Ishikawa (cell line): Measurements from ENCODE around the gene NRROS.
A peak's percentile ranks its signal among the peaks of the same experiment; 100 is the strongest.

Experiments
- CEBPB ChIP-seq: IDR thresholded peaks from 2 replicates; pipeline ENCODE4 v1.6.1; 2012
- CREB1 ChIP-seq: IDR thresholded peaks from 2 replicates; pipeline ENCODE4 v1.6.1; 2012; ENCODE audit warnings: low read depth
- EGR1 ChIP-seq: IDR thresholded peaks from 2 replicates; pipeline ENCODE4 v1.6.1; 2012
- EP300 ChIP-seq: IDR thresholded peaks from 2 replicates; pipeline ENCODE4 v1.6.1; 2012; ENCODE audit warnings: borderline replicate concordance
- FOXM1 ChIP-seq: IDR thresholded peaks from 2 replicates; pipeline ENCODE4 v1.6.1; 2012; ENCODE audit warnings: low read depth, borderline replicate concordance
- MAX ChIP-seq: IDR thresholded peaks from 2 replicates; pipeline ENCODE4 v1.6.1; 2012
- NFIC ChIP-seq: IDR thresholded peaks from 2 replicates; pipeline ENCODE4 v1.6.1; 2012
- RAD21 ChIP-seq: IDR thresholded peaks from 2 replicates; pipeline ENCODE4 v1.6.1; 2012; ENCODE audit warnings: low read depth
- REST ChIP-seq: IDR thresholded peaks from 2 replicates; pipeline ENCODE4 v1.6.1; 2012; ENCODE audit warnings: low read depth, mild to moderate bottlenecking
- TAF1 ChIP-seq: IDR thresholded peaks from 2 replicates; pipeline ENCODE4 v1.6.1; 2012; ENCODE audit warnings: low read depth, mild to moderate bottlenecking
- TCF12 ChIP-seq: IDR thresholded peaks from 2 replicates; pipeline ENCODE4 v1.6.1; 2012; ENCODE audit warnings: low read depth
- TEAD4 ChIP-seq: IDR thresholded peaks from 2 replicates; pipeline ENCODE4 v1.6.1; 2012
- YY1 ChIP-seq: IDR thresholded peaks from 2 replicates; pipeline ENCODE4 v1.6.1; 2012; ENCODE audit warnings: low read depth
- ZBTB7A ChIP-seq: IDR thresholded peaks from 2 replicates; pipeline ENCODE4 v1.6.1; 2012; ENCODE audit warnings: low read depth
- TF ChIP-seq, protein P1 (sequence below): IDR thresholded peaks from 2 replicates; pipeline ENCODE4 v1.6.1; 2012

Gene NRROS

GRCh38 chr3:196602673-196603072 is 36.8 kb upstream of the NRROS start:
- TF ChIP-seq TAF1 (no peak), NFIC (no peak)

GRCh38 chr3:196603683-196604082 is 35.8 kb upstream of the NRROS start:
- TF ChIP-seq YY1: no peak
- no peak for TF ChIP-seq CREB1
- TF ChIP-seq ZBTB7A: no peak
- no peak for TF ChIP-seq EGR1
- TF ChIP-seq FOXM1: no peak
- TF ChIP-seq TEAD4: no peak
- no peak for TF ChIP-seq RAD21
- TF ChIP-seq TCF12: no peak
- TF ChIP-seq, protein P1, sequence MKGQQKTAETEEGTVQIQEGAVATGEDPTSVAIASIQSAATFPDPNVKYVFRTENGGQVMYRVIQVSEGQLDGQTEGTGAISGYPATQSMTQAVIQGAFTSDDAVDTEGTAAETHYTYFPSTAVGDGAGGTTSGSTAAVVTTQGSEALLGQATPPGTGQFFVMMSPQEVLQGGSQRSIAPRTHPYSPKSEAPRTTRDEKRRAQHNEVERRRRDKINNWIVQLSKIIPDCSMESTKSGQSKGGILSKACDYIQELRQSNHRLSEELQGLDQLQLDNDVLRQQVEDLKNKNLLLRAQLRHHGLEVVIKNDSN: no peak
- no peak for TF ChIP-seq REST
- no peak for TF ChIP-seq TAF1
- TF ChIP-seq NFIC: no peak

DNA sequence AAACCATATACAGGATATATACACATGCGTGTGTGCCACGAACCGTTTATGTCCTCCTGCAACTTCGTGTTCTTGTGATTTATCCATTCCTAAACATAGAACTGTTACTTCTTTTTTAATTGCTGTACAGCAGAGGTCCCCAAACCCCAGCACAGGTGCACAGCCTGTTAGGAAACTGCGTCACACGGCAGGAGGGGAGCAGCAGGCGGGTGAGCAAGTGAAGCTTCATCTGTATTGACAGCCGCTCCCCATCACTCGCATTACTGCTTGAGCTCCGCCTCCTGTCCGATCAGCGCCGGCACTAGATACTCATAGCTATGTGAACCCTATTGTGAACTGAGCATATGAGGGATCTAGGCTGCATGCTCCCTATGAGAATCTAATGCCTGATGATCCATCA is 34.9 kb upstream of the NRROS start:
- TF ChIP-seq TCF12 (no peak), FOXM1 (no peak), CREB1 (no peak), TAF1 (no peak), CEBPB (no peak), ZBTB7A (no peak), MAX (no peak), EGR1 (no peak), NFIC (no peak), REST (no peak), EP300 (no peak), RAD21 (no peak), YY1 (no peak), TEAD4 (no peak)
- TF ChIP-seq, protein P1: no peak

- TF ChIP-seq RAD21: no peak
- TF ChIP-seq ZBTB7A: no peak
- no peak for TF ChIP-seq NFIC
- TF ChIP-seq TAF1: no peak
- no peak for TF ChIP-seq TCF12
- TF ChIP-seq EGR1: no peak
Observed at GRCh38 chr3:196608693-196609092, 30.8 kb upstream of the NRROS start.

- TF ChIP-seq MAX (peak; percentile 51; the same call in 1 of the 2 replicates), TAF1 (no peak), RAD21 (peak; percentile 100), NFIC (peak; percentile 62; the same call in 1 of the 2 replicates)
Observed at GRCh38 chr3:196609343-196609775, 30.1 kb upstream of the NRROS start.

GRCh38 chr3:196609805-196610515 is 29.5 kb upstream of the NRROS start:
- no peak for TF ChIP-seq TAF1
- TF ChIP-seq TEAD4: no peak
- 0 out of 2 replicates have a peak, but pooled peaks have one; percentile 4 for TF ChIP-seq MAX
- TF ChIP-seq TCF12: no peak
- TF ChIP-seq, protein P1: no peak
- no peak for TF ChIP-seq EGR1
- no peak for TF ChIP-seq REST
